Peyer's patch (tissue), 4 donors: ENCODE data around the gene ERICH6B. TPM values are rescaled to one million over a fixed set of nuclear protein-coding genes. Genes with fewer than 3 reads are reported as not detected.

Source experiments
- DNase-seq, 3 donors: peaks; one replicate each; pipeline ENCODE4 v3.0.0-alpha.2; 2017 to 2019
- H3K27ac ChIP-seq, 4 donors: fragments of 200-600 bp; sonication (generic); one replicate each; pipeline ENCODE4 v1.5.1; 2016 to 2019
- H3K27me3 ChIP-seq, 2 donors: fragments of 200-600 bp; sonication (generic); one replicate each; pipeline ENCODE4 v1.5.1; 2019
- H3K36me3 ChIP-seq, 3 donors: fragments of 200-600 bp; sonication (generic); one replicate each; pipeline ENCODE4 v1.5.1; 2016 to 2019
- H3K4me1 ChIP-seq, 4 donors: fragments of 200-600 bp; sonication (generic); one replicate each; pipeline ENCODE4 v1.5.1; 2016 to 2019
- H3K4me3 ChIP-seq, 4 donors: fragments of 200-600 bp; sonication (generic); 1 replicate in 3 of 4; 2 replicates in 1 of 4; pipeline ENCODE4 v1.5.1; 2016 to 2019; ENCODE audit warnings: mild to moderate bottlenecking in 1 of 4
- H3K9me3 ChIP-seq, 4 donors: fragments of 200-600 bp; sonication (generic); one replicate each; pipeline ENCODE4 v1.5.1; 2016 to 2019; ENCODE audit warnings: mild to moderate bottlenecking in 1 of 4
- POLR2A ChIP-seq, 2 donors: fragments of 450-650 bp; IDR thresholded peaks; one replicate each; pipeline ENCODE4 v1.5.1; 2017; ENCODE audit warnings: antibody characterized with exemption in 2 of 2, mild to moderate bottlenecking in 2 of 2, moderate library complexity in 2 of 2
- total RNA-seq, 4 donors: library from RNA; depleted of rRNA; stranded (reverse); fragments of >200 nt; gene quantifications; one replicate each; pipeline ENCODE4 v1.1.0, GENCODE V29; 2016
- TF ChIP-seq, protein P1 (sequence below), 6 experiments: fragments of 450-650 bp in 4 of 6; fragments of 200-600 bp in 2 of 6; sonication (generic) in 1 of 6; IDR thresholded peaks; one replicate each; pipeline ENCODE4 v1.5.1; 2017 to 2019; ENCODE audit warnings: antibody characterized with exemption in 6 of 6, mild to moderate bottlenecking in 3 of 6, moderate library complexity in 1 of 6

Gene ERICH6B
- total RNA-seq, 4 donors from 2014 or later: not detected

DNA sequence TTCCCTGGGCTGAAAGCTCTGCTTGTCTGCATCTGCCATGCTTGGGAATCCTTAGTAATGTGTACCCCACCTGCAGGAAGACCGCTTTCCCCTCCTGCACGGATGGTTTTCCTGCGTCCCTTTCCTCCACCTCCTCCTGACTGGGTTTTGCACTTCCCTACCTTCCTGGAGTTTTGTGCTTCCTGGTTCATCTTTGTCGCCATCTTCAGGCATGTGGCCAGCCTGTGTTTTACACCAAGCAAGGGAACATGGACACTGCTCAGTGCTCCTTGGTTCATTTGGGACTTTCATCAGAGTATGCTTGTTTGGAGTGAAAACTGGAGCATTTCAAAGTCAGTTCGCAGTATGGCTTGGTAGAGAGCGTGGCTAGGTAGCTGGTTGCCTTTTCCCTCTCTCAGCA is 30.7 kb downstream of the ERICH6B start:
- no peak overlapping the region for H3K4me3 ChIP-seq
- H3K36me3 ChIP-seq: no peaks in the 10 kb centered on the region
- no peak for TF ChIP-seq POLR2A (IDR thresholded peaks at IDR 0.05)
- TF ChIP-seq, protein P1, sequence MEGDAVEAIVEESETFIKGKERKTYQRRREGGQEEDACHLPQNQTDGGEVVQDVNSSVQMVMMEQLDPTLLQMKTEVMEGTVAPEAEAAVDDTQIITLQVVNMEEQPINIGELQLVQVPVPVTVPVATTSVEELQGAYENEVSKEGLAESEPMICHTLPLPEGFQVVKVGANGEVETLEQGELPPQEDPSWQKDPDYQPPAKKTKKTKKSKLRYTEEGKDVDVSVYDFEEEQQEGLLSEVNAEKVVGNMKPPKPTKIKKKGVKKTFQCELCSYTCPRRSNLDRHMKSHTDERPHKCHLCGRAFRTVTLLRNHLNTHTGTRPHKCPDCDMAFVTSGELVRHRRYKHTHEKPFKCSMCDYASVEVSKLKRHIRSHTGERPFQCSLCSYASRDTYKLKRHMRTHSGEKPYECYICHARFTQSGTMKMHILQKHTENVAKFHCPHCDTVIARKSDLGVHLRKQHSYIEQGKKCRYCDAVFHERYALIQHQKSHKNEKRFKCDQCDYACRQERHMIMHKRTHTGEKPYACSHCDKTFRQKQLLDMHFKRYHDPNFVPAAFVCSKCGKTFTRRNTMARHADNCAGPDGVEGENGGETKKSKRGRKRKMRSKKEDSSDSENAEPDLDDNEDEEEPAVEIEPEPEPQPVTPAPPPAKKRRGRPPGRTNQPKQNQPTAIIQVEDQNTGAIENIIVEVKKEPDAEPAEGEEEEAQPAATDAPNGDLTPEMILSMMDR (IDR thresholded peaks at IDR 0.05): no peak
- H3K27ac ChIP-seq: no peak overlapping the region
- no peaks in the 10 kb centered on the region for H3K4me1 ChIP-seq
- no peaks in the 10 kb centered on the region for H3K27me3 ChIP-seq
- DNase-seq: no peak
- H3K9me3 ChIP-seq: peaks cover 0 to 6% (median 0%) of the 10 kb centered on the region in 4 donors

DNA sequence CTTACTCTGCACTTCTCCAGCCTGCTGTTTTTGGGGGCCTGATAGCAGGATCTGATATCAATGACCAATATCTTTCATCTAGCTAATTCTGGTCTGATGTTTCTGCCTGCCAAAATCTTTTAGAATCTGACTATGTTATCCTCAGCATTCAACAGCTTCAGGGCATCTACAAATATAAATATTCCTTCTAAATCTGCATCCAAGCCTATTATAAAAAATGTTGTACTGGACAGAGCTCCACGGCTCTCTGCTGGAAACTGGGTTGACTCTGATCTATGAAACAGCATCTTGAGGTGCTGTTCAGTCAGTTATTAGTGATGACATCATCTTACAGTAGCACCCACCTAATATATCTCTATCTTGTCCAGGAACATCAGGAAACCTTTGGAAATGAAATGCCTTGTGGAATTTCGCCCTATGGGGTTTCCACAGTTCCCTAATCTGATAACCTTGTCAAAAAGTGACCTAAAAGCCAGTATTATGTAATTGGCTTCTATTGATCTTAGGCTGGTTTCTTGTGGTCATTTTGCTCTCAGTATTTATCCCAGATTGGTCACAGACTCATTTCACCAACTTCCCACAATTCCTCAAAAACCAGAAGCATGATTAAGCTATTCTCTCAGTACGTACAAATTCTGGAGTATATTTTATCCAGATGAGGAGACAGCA is 33.0 kb downstream of the ERICH6B start:
- Histone ChIP-seq H3K27ac (no peak overlapping the region), H3K9me3 (peaks cover 0 to 6% (median 0%) of the 10 kb centered on the region in 4 donors), H3K4me3 (no peak overlapping the region), H3K36me3 (no peaks in the 10 kb centered on the region), H3K4me1 (no peaks in the 10 kb centered on the region), H3K27me3 (no peaks in the 10 kb centered on the region)
- DNase-seq: no peak
- no peak for TF ChIP-seq POLR2A (IDR thresholded peaks at IDR 0.05)
- TF ChIP-seq, protein P1 (IDR thresholded peaks at IDR 0.05): no peak

DNA sequence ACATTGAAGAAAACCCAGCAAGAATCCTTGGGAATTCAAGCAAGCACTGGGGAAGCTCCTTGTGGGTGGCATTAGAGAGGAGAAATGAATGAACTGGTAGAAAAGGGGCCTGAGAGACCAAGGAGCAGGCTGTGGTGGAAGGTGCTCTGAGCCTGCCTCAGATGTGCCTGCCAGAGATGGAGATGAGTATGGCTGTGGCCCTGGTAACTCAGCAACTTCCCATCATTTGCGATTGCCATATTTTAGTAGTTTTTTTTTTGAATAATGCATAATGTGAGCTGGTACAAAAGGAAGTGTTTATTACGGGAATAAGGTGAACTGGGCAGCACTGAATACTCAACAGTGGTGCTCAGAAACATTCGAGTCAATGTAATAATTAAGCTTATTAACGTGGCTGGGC is 39.1 kb downstream of the ERICH6B start:
- no peak for DNase-seq
- Histone ChIP-seq H3K9me3 (no peaks in the 10 kb centered on the region), H3K4me3 (no peak overlapping the region), H3K27ac (no peak overlapping the region), H3K4me1 (no peaks in the 10 kb centered on the region), H3K27me3 (no peaks in the 10 kb centered on the region), H3K36me3 (no peaks in the 10 kb centered on the region)
- TF ChIP-seq POLR2A (IDR thresholded peaks at IDR 0.05): no peak
- TF ChIP-seq, protein P1 (IDR thresholded peaks at IDR 0.05): no peak

DNA sequence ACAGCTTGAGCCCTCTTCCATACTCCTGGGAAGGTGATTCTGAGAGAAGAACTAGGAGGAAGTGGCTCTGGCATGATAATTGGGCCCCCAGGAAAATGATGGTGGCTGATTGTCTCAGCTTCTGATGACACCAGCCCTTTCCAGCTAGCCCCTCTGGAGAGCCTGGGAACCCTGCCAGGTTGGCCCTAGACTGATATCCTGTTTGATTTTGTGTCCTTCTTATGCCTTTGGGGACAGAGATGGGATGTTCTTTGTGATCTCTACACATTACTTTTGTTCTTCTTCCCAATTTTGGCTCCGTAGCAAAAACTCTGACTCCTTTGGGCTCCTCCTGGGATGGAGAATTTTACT is 39.7 kb downstream of the ERICH6B start:
- Histone ChIP-seq H3K4me1 (no peaks in the 10 kb centered on the region), H3K27me3 (no peaks in the 10 kb centered on the region), H3K9me3 (no peaks in the 10 kb centered on the region), H3K27ac (no peak overlapping the region), H3K36me3 (no peaks in the 10 kb centered on the region), H3K4me3 (no peak overlapping the region)
- DNase-seq: no peak
- TF ChIP-seq, protein P1 (IDR thresholded peaks at IDR 0.05): no peak
- TF ChIP-seq POLR2A (IDR thresholded peaks at IDR 0.05): no peak

DNA sequence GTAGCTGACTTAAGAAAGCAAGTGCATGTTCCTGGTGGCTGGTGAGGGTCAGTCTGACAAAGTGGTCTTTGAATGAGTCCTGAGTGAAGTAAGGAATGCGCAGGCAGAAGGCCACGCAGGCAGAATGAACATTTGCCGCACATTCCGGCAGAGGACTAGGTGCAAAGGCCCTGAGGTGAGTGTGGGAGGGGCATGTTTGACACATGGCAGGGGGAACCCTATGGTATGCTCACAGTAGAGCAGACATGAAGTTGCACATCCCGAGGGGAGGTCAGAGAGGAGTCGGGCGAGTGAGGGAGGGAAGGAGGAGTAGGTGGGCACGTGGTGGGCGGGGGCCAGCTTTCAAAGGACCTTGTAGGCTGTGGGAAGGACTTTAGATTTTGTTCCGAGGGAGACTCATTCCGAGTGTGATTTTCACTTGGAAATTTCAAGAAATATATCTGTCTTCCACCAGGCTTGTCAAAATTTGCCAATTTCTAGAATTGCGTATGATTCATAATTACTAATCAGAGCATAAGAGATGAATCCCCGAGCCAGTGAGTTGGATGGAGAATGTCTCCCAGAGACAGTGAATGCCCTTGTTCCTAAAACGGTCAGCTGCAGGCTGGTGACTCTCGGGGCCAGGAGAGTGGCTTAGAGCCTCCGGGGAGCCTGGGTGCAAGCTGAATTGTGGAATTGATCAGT is 40.3 kb downstream of the ERICH6B start:
- H3K27ac ChIP-seq: no peak overlapping the region
- TF ChIP-seq POLR2A (IDR thresholded peaks at IDR 0.05): no peak
- TF ChIP-seq, protein P1 (IDR thresholded peaks at IDR 0.05): no peak
- no peaks in the 10 kb centered on the region for H3K36me3 ChIP-seq
- H3K4me1 ChIP-seq: no peaks in the 10 kb centered on the region
- no peak for DNase-seq
- H3K27me3 ChIP-seq: no peaks in the 10 kb centered on the region
- no peaks in the 10 kb centered on the region for H3K9me3 ChIP-seq
- H3K4me3 ChIP-seq: no peak overlapping the region
